Mesendoderm (in vitro differentiated cells): ENCODE results near the gene KIAA0408.

Experiments used
- DNase-seq: peaks from one replicate; pipeline ENCODE4 v3.0.0; 2013
- H2AK5ac ChIP-seq: 2 replicates; pipeline ENCODE4 v1.6.1; 2013; ENCODE audit warnings: low read length, inconsistent platforms
- H2BK120ac ChIP-seq: 2 replicates; pipeline ENCODE4 v1.6.1; 2013; ENCODE audit warnings: low read depth, mild to moderate bottlenecking, low read length, moderate library complexity, mixed read lengths
- H2BK15ac ChIP-seq: replicated peaks from 2 replicates; pipeline ENCODE4 v1.6.1; 2013; ENCODE audit warnings: low read depth, mild to moderate bottlenecking, moderate library complexity
- H2BK5ac ChIP-seq: 2 replicates; pipeline ENCODE4 v1.6.1; 2013; ENCODE audit warnings: low read length, inconsistent platforms
- H3K18ac ChIP-seq: 2 replicates; pipeline ENCODE4 v1.6.1; 2013; ENCODE audit warnings: mild to moderate bottlenecking, low read length, mixed read lengths
- H3K23ac ChIP-seq: one replicate; pipeline ENCODE4 v1.6.1; 2013; ENCODE audit warnings: low read length
- H3K27ac ChIP-seq: 2 replicates; pipeline ENCODE4 v1.5.1; 2013; ENCODE audit warnings: low read depth, mild to moderate bottlenecking, inconsistent platforms, low read length, moderate library complexity
- H3K27me3 ChIP-seq: 2 replicates; pipeline ENCODE4 v1.6.1; 2013; ENCODE audit warnings: low read length, control low read depth, mild to moderate bottlenecking, inconsistent platforms; ENCODE audit not compliant: insufficient read depth, poor library complexity
- H3K36me3 ChIP-seq: 2 replicates; pipeline ENCODE4 v1.6.1; 2013; ENCODE audit warnings: low read length, inconsistent platforms; ENCODE audit not compliant: control insufficient read depth, insufficient read depth
- H3K4ac ChIP-seq: one replicate; pipeline ENCODE4 v1.6.1; 2013; ENCODE audit warnings: low read depth, mild to moderate bottlenecking, low read length, moderate library complexity
- H3K4me1 ChIP-seq: 2 replicates; pipeline ENCODE4 v1.6.1; 2013; ENCODE audit warnings: low read depth, low read length, inconsistent platforms; ENCODE audit not compliant: control insufficient read depth
- H3K4me2 ChIP-seq: 2 replicates; pipeline ENCODE4 v1.6.1; 2013; ENCODE audit warnings: low read length
- H3K4me3 ChIP-seq: 2 replicates; pipeline ENCODE4 v1.5.1; 2013; ENCODE audit warnings: mild to moderate bottlenecking, low read length
- H3K56ac ChIP-seq: one replicate; pipeline ENCODE4 v1.6.1; 2013; ENCODE audit warnings: low read length
- H3K79me1 ChIP-seq: 2 replicates; pipeline ENCODE4 v1.6.1; 2013; ENCODE audit warnings: low read length, inconsistent platforms
- H3K79me2 ChIP-seq: 2 replicates; pipeline ENCODE4 v1.6.1; 2013; ENCODE audit warnings: mild to moderate bottlenecking, low read length; ENCODE audit not compliant: control insufficient read depth, insufficient read depth
- H3K9ac ChIP-seq: 2 replicates; pipeline ENCODE4 v1.6.1; 2013; ENCODE audit warnings: low read length, inconsistent platforms
- H4K5ac ChIP-seq: one replicate; pipeline ENCODE4 v1.6.1; 2013; ENCODE audit warnings: low read length
- H4K8ac ChIP-seq: one replicate; pipeline ENCODE4 v1.6.1; 2013; ENCODE audit warnings: low read depth, mild to moderate bottlenecking, control low read depth, low read length, moderate library complexity
- WGBS: extraction: QIAGEN DNeasy Blood & Tissue Kit; methylation state at CpG from one replicate; pipeline ENCODE4 v1.1.7; 2013; ENCODE audit warnings: low lambda C conversion rate, missing lambda C conversion rate; ENCODE audit not compliant: insufficient coverage; ENCODE audit errors: extremely low coverage; 5-methylcytosine and 5-hydroxymethylcytosine counted together

Gene KIAA0408

DNA sequence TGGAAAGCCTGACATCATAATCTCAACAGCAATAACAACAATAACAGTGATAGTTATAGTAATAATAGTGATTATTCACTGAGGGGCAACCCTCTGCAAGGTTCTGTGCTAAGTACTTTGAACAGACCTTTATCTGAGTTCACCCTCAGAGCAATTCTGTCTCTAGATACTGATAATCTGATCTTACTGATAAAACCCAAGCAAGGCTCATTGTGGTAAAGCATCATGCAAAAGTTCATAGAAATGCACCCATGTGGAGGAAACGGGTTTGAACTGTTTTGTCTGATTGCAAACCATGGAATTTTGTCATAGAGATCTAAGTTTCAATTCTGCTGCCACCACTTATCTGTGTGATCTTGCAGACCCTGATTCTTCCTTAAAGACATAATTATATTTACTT lies 1.3 kb upstream of the KIAA0408 start:
- no peak overlapping the region for H3K27ac ChIP-seq
- no peak overlapping the region for H3K4me2 ChIP-seq
- H3K4ac ChIP-seq, result no peak overlapping the region
- DNase-seq, result no peak
- WGBS, result no CpG with 5 or more reads among the region's 1 CpG
- no peaks in the 10 kb centered on the region for H3K79me1 ChIP-seq
- no peak overlapping the region for H4K8ac ChIP-seq
- no peaks in the 10 kb centered on the region for H3K36me3 ChIP-seq
- no peak overlapping the region for H3K18ac ChIP-seq
- no peak overlapping the region for H2BK5ac ChIP-seq
- H3K27me3 ChIP-seq, result no peaks in the 10 kb centered on the region
- no peak overlapping the region for H2AK5ac ChIP-seq
- H3K4me1 ChIP-seq, result no peaks in the 10 kb centered on the region
- no peak overlapping the region for H4K5ac ChIP-seq
- H3K79me2 ChIP-seq, result no peaks in the 10 kb centered on the region
- H2BK15ac ChIP-seq, result no peak overlapping the region
- H3K56ac ChIP-seq, result no peak overlapping the region
- H3K23ac ChIP-seq, result no peak overlapping the region
- no peak overlapping the region for H3K9ac ChIP-seq
- H2BK120ac ChIP-seq, result no peak overlapping the region
- H3K4me3 ChIP-seq, result no peak overlapping the region

DNA sequence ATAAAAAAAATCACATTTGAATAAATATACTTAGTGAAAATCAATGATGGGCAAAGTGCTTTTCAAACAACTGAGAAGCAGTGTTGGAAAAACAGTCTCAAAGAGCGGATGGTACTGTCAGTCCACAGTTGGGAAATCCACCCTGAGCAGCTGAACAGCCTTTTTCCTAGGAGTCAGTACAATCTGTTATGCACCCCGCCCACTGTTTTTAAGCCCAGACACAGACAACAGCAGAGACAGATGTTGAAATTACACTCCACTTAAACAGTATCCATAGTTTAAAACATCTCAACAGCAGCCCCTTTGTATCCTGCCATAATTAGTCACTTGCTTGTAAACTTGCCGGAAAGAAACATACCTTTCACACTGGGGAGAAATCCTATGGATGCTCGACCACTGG lies 372 bp downstream of the KIAA0408 start:
- H3K4me1 ChIP-seq, result no peaks in the 10 kb centered on the region
- H3K9ac ChIP-seq, result no peak overlapping the region
- H3K18ac ChIP-seq, result no peak overlapping the region
- H4K8ac ChIP-seq, result no peak overlapping the region
- no peak overlapping the region for H4K5ac ChIP-seq
- H2AK5ac ChIP-seq, result no peak overlapping the region
- no peak overlapping the region for H3K27ac ChIP-seq
- no peak overlapping the region for H2BK5ac ChIP-seq
- H2BK15ac ChIP-seq, result no peak overlapping the region
- no peak overlapping the region for H3K56ac ChIP-seq
- no peaks in the 10 kb centered on the region for H3K27me3 ChIP-seq
- H3K79me1 ChIP-seq, result no peaks in the 10 kb centered on the region
- H3K4ac ChIP-seq, result no peak overlapping the region
- H3K4me3 ChIP-seq, result no peak overlapping the region
- WGBS, result no CpG with 5 or more reads among the region's 4 CpGs
- no peaks in the 10 kb centered on the region for H3K36me3 ChIP-seq
- no peak overlapping the region for H3K4me2 ChIP-seq
- no peaks in the 10 kb centered on the region for H3K79me2 ChIP-seq
- H3K23ac ChIP-seq, result no peak overlapping the region
- DNase-seq, result no peak
- H2BK120ac ChIP-seq, result no peak overlapping the region

DNA sequence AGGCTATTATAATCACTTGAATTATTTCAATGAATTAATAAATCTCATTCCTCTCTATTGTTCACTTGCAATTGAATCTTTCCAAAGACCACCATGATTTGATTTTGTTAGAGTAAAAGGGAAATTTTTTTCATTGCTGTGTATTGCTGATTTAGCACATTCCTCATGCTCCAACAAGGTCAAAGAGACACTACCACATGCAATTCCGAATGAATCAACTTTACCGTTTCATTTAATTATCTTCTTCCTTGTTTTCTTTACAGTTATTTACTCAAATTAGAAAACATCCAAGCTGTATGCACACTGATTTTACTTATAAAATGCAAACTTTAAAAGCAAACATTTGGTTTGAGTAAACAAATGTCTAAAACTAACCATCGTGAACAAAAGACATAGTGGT lies 967 bp downstream of the KIAA0408 start:
- H3K23ac ChIP-seq, result no peak overlapping the region
- no peak overlapping the region for H2AK5ac ChIP-seq
- no peak for DNase-seq
- H3K9ac ChIP-seq, result no peak overlapping the region
- no peak overlapping the region for H4K5ac ChIP-seq
- no peaks in the 10 kb centered on the region for H3K4me1 ChIP-seq
- no peak overlapping the region for H3K56ac ChIP-seq
- no peak overlapping the region for H3K4me3 ChIP-seq
- no peaks in the 10 kb centered on the region for H3K36me3 ChIP-seq
- WGBS, result 100% methylated on average over 2 of the region's 3 CpGs
- H3K79me1 ChIP-seq, result no peaks in the 10 kb centered on the region
- H3K4ac ChIP-seq, result no peak overlapping the region
- H3K4me2 ChIP-seq, result no peak overlapping the region
- no peaks in the 10 kb centered on the region for H3K79me2 ChIP-seq
- H2BK5ac ChIP-seq, result no peak overlapping the region
- no peak overlapping the region for H3K18ac ChIP-seq
- H2BK120ac ChIP-seq, result no peak overlapping the region
- H2BK15ac ChIP-seq, result no peak overlapping the region
- no peaks in the 10 kb centered on the region for H3K27me3 ChIP-seq
- H4K8ac ChIP-seq, result no peak overlapping the region
- H3K27ac ChIP-seq, result no peak overlapping the region

DNA sequence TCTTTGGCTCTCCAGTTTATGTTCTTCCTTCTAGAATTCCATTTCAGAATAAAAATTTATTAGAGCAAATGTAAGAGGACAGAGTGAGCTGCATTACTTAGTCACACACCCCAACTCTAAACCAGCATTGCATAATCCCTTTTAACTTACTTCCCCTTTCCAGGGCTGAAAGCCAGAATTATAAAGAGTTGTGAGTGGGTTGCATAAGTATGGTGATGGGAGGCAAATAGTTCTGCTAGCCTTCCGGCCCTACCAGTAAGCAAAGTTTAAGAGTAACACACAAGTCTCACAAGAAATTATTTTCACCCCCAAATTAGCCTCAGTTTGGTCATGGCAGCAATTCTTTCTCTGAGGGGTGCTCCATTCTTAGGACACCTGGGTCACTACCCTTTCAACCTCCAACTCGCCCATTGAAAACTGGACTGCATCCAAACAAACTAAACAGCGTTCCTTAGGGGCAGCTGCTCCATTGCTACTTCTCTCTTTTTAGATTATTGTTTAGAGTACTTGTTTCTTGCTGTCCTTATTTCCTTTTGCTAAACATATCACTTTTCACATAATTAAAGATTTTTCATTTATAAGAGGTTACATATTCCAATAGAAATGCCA lies 1.6 kb downstream of the KIAA0408 start:
- Histone ChIP-seq H3K27me3 (no peaks in the 10 kb centered on the region), H3K56ac (no peak overlapping the region), H2AK5ac (no peak overlapping the region), H3K4me3 (no peak overlapping the region), H2BK15ac (no peak overlapping the region), H4K8ac (peak overlapping the region; percentile 76), H2BK5ac (no peak overlapping the region), H3K18ac (no peak overlapping the region), H3K27ac (no peak overlapping the region), H3K9ac (no peak overlapping the region), H3K23ac (no peak overlapping the region), H3K36me3 (no peaks in the 10 kb centered on the region), H3K79me2 (no peaks in the 10 kb centered on the region), H3K4me2 (no peak overlapping the region), H3K79me1 (no peaks in the 10 kb centered on the region), H3K4ac (no peak overlapping the region), H3K4me1 (no peaks in the 10 kb centered on the region), H2BK120ac (no peak overlapping the region), H4K5ac (no peak overlapping the region)
- DNase-seq, result peak; percentile 10
- WGBS, result no CpG with 5 or more reads among the region's 3 CpGs

DNA sequence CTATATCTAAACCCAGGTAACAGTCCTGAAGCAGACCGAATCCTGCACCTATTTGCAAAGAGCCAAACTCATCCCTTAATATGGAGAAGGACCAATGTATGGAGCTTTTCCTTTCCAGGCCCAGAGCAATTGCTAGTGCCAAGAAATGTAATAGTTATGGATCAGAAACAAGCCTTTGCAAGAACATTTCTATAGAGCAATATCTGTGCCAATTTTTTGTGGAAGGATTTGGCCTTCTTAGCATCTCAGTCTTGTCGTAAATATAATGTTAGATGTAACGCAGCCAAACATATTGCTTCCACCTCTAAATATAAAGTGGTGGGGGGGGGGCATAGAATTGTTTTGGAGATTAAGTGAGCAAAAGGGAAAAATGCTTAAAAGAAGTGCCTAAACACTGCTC lies 2.7 kb downstream of the KIAA0408 start:
- Histone ChIP-seq H3K56ac (no peak overlapping the region), H3K79me1 (no peaks in the 10 kb centered on the region), H4K8ac (no peak overlapping the region), H3K4me3 (no peak overlapping the region), H3K79me2 (no peaks in the 10 kb centered on the region), H4K5ac (no peak overlapping the region), H3K9ac (no peak overlapping the region), H2BK5ac (no peak overlapping the region), H2BK120ac (no peak overlapping the region), H3K4ac (no peak overlapping the region), H2AK5ac (no peak overlapping the region), H3K27me3 (no peaks in the 10 kb centered on the region), H3K18ac (no peak overlapping the region), H3K4me2 (no peak overlapping the region), H2BK15ac (no peak overlapping the region), H3K36me3 (no peaks in the 10 kb centered on the region), H3K23ac (no peak overlapping the region), H3K4me1 (no peaks in the 10 kb centered on the region), H3K27ac (no peak overlapping the region)
- DNase-seq, result no peak
- WGBS, result no CpG with 5 or more reads among the region's 3 CpGs
